Natural killer cell (primary cell): ENCODE results near the gene MUC5B. TPM values are rescaled to one million over a fixed set of nuclear protein-coding genes. Genes with fewer than 3 reads are reported as not detected.

Source experiments
- ATAC-seq, 3 donors: fragments of 150-1000 bp in 2 of 3; fragments of 200-7000 bp in 1 of 3; cut with Tn5 transposase; 1 replicate in 1 of 3; 2 replicates in 2 of 3; pipeline ENCODE4 v1.10.0; 2021; ENCODE audit warnings: mild to moderate bottlenecking in 2 of 3, moderate library complexity in 2 of 3
- DNase-seq, 2 donors: peaks; one replicate each; pipeline versions ENCODE4 v3.0.0 to v3.0.0-alpha.2; 2013 to 2021; ENCODE audit warnings: mixed read lengths in 1 of 2
- H3K27ac ChIP-seq: one replicate; pipeline ENCODE4 v1.5.1; 2013; ENCODE audit warnings: mild to moderate bottlenecking, low read length
- H3K27me3 ChIP-seq: one replicate; pipeline ENCODE4 v1.6.1; 2013; ENCODE audit warnings: low read length; ENCODE audit not compliant: control insufficient read depth, insufficient read depth
- H3K36me3 ChIP-seq: one replicate; pipeline ENCODE4 v1.6.1; 2013; ENCODE audit warnings: low read length; ENCODE audit not compliant: control insufficient read depth, insufficient read depth
- H3K4me1 ChIP-seq: one replicate; pipeline ENCODE4 v1.6.1; 2013; ENCODE audit warnings: low read length; ENCODE audit not compliant: control insufficient read depth, insufficient read depth
- H3K4me3 ChIP-seq: one replicate; pipeline ENCODE4 v1.5.1; 2013; ENCODE audit warnings: low read length
- H3K9me3 ChIP-seq: one replicate; pipeline ENCODE4 v1.6.1; 2013; ENCODE audit warnings: low read length; ENCODE audit not compliant: control insufficient read depth, insufficient read depth
- H3K27ac Mint-ChIP-seq, 2 donors: one replicate each; pipeline ENCODE4 v1.8.0; 2022; ENCODE audit warnings: mild to moderate bottlenecking in 2 of 2, mixed read lengths in 2 of 2, moderate library complexity in 1 of 2
- H3K27me3 Mint-ChIP-seq, 2 donors: one replicate each; pipeline ENCODE4 v1.8.0; 2022; ENCODE audit warnings: low read depth in 2 of 2, mixed read lengths in 2 of 2
- H3K36me3 Mint-ChIP-seq: one replicate; pipeline ENCODE4 v1.8.0; 2022; ENCODE audit warnings: mixed read lengths
- H3K4me1 Mint-ChIP-seq, 2 donors: one replicate each; pipeline ENCODE4 v1.8.0; 2022; ENCODE audit warnings: mixed read lengths in 2 of 2
- H3K4me3 Mint-ChIP-seq: one replicate; pipeline ENCODE4 v1.8.0; 2022; ENCODE audit warnings: mild to moderate bottlenecking, moderate library complexity, mixed read lengths
- H3K9me3 Mint-ChIP-seq, 2 donors: one replicate each; pipeline ENCODE4 v1.8.0; 2022; ENCODE audit warnings: mixed read lengths in 2 of 2
- CTCF ChIP-seq: fragments of 200-600 bp; IDR thresholded peaks from one replicate; pipeline ENCODE4 v1.8.0; 2022; ENCODE audit warnings: antibody characterized with exemption
- WGBS: methylation state at CpG from one replicate; pipeline ENCODE4 v1.1.7; 2013; ENCODE audit warnings: missing lambda C conversion rate; ENCODE audit not compliant: insufficient coverage; 5-methylcytosine and 5-hydroxymethylcytosine counted together
- intact Hi-C: fragments of 100-400 bp; cut with micrococcal nuclease; formaldehyde crosslinking; loops from one replicate; pipeline ENCODE4 v1.14.2; 2022
- total RNA-seq, 4 donors: library from RNA; stranded (reverse); fragments of 120-200 nt in 1 of 4; gene quantifications; one replicate each; pipeline versions ENCODE4 v1.2.3 to v1.2.4, GENCODE V29; 2013 to 2022

Gene MUC5B
- total RNA-seq, 3 donors from 2014 or later (not counting 1 experiment from before 2014, with no cell fraction given), result not detected

- Mint-ChIP-seq H3K4me3 (no peak overlapping the region), H3K4me1 (no peaks in the 10 kb centered on the region), H3K36me3 (no peaks in the 10 kb centered on the region), H3K9me3 (no peaks in the 10 kb centered on the region), H3K27me3 (no peaks in the 10 kb centered on the region), H3K27ac (no peak overlapping the region)
- H3K4me3 ChIP-seq, result no peak overlapping the region
- DNase-seq (no peak), ATAC-seq (no peak)
- no peaks in the 10 kb centered on the region for H3K9me3 ChIP-seq
- no peak overlapping the region for H3K27ac ChIP-seq
- no peak for TF ChIP-seq CTCF
- no peaks in the 10 kb centered on the region for H3K27me3 ChIP-seq
- WGBS, result 78% methylated on average over 33 of the region's 33 CpGs
- intact Hi-C loops, result no loop called here
- peaks cover 3% of the 10 kb centered on the region for H3K4me1 ChIP-seq
- no peaks in the 10 kb centered on the region for H3K36me3 ChIP-seq
Observed at GRCh38 chr11:1197886-1198560, 24.8 kb upstream of the MUC5B start.

DNA sequence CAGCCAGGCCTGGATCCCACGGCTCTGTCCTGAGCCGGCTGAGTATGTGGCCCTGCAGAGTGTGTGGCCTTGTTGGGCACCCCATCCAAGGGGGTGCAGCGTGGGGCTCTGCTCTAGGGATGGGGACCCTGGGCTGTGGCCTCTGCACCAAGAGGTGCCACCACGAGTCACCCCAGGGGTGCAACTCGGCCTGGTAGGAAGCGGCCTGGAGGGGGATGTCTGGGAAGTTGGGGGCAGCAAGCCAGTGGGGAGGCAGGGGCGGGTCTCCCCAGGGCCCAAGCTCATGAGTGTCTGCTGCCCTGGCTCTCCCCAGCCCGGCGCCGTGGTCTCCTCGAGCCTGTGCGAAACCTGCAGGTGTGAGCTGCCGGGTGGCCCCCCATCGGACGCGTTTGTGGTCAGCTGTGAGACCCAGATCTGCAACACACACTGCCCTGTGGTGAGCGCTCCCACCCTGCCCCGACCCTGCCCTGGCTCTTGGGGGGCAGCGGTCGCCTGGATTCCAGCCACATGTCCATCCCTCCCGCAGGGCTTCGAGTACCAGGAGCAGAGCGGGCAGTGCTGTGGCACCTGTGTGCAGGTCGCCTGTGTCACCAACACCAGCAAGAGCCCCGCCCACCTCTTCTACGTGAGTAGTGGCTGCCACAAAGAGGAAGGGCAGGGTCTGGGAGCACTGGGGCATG, 24.2 kb upstream of the MUC5B start:
- no peaks in the 10 kb centered on the region for H3K27me3 ChIP-seq
- ATAC-seq, result no peak
- DNase-seq, result no peak

DNA sequence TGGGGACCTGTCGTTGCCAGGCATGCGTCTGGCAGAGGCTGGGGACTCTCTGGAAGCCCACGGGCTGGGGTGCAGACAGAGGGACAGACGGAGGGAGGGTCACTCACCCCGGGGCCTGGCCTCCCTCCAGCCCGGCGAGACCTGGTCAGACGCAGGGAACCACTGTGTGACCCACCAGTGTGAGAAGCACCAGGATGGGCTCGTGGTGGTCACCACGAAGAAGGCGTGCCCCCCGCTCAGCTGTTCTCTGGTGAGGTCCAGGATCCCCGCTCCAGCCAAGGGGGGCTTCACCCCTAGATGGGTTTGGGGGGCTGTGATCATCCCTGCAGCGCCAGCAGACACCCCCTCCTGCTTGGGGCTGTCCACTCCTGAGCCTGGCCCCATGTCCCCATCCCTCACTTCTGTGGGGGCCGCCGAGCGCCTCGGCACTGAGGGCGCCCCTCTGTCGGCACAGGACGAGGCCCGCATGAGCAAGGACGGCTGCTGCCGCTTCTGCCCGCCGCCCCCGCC, 23.6 kb upstream of the MUC5B start:
- no peak overlapping the region for H3K27ac Mint-ChIP-seq
- no peak for TF ChIP-seq CTCF
- no peaks in the 10 kb centered on the region for H3K9me3 Mint-ChIP-seq
- no peak for DNase-seq
- Histone ChIP-seq H3K4me3 (no peak overlapping the region), H3K36me3 (no peaks in the 10 kb centered on the region), H3K9me3 (no peaks in the 10 kb centered on the region), H3K27me3 (no peaks in the 10 kb centered on the region), H3K4me1 (peaks cover 7% of the 10 kb centered on the region), H3K27ac (no peak overlapping the region)
- WGBS, result 70% methylated on average over 27 of the region's 27 CpGs
- no peaks in the 10 kb centered on the region for H3K36me3 Mint-ChIP-seq
- no peaks in the 10 kb centered on the region for H3K4me1 Mint-ChIP-seq
- no peak overlapping the region for H3K4me3 Mint-ChIP-seq
- ATAC-seq, result no peak
- no peaks in the 10 kb centered on the region for H3K27me3 Mint-ChIP-seq
- intact Hi-C loops, result no loop called here

More for the DNA sequence above, 24.2 kb upstream of the MUC5B start:
- Histone ChIP-seq H3K36me3 (no peaks in the 10 kb centered on the region), H3K9me3 (no peaks in the 10 kb centered on the region), H3K27ac (no peak overlapping the region), H3K4me1 (peaks cover 7% of the 10 kb centered on the region), H3K4me3 (no peak overlapping the region)
- intact Hi-C loops, result no loop called here
- H3K9me3 Mint-ChIP-seq, result no peaks in the 10 kb centered on the region
- H3K4me3 Mint-ChIP-seq, result no peak overlapping the region
- WGBS, result 74% methylated on average over 26 of the region's 26 CpGs
- no peaks in the 10 kb centered on the region for H3K4me1 Mint-ChIP-seq
- TF ChIP-seq CTCF, result no peak
- no peak overlapping the region for H3K27ac Mint-ChIP-seq
- no peaks in the 10 kb centered on the region for H3K27me3 Mint-ChIP-seq
- no peaks in the 10 kb centered on the region for H3K36me3 Mint-ChIP-seq
